ENCODE results near the gene TUBGCP3.

DNA sequence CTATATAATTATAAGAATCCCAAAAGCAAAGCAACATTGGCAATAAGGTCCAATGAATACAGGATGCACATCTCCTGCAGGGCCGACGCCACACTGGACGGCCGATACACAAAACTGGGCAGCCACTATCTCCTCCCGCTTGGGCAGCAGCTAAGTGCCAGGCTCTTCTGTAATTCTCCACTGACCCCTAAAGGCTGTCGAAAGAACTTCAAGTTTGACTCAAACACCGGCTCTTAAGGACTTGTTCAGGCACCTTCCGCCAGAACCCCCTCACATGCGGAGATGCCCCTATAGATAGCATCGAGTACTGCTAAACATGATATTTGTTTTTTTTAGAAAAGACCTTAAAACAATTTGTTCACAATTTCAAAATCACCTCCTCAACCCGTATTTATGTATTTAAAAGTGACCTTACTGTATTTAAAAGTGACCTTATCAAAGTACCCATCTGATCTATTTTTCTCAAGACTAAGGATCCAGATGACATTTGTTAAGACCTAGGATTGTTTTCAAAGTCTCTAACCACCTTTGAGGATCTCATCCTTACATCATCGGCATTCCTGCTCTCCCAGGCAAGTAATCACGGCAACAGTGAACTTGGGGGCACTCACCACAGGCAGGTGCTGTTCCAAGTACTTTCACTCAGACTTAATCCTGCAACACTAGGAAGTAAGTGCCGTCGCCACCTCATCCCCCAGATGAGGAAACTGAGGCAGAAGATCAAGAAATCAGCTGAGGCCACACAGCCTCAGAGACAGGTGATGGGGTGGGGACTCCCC is 77.8 kb downstream of the TUBGCP3 start:
- no peak for TF ChIP-seq ZNF274 (IDR thresholded peaks at IDR 0.05; ENCODE audit: low read depth, low read length)
- no peak for TF ChIP-seq YY1 (IDR thresholded peaks at IDR 0.05; ENCODE audit: insufficient read depth, insufficient read length)
- no peak for TF ChIP-seq SUZ12 (IDR thresholded peaks at IDR 0.05; ENCODE audit: extremely low read depth, insufficient read depth, insufficient read length)
